Activated CD8-positive, alpha-beta memory T cell treated with anti-CD3 and anti-CD28 coated beads for 48 hours (primary cell): ENCODE measurements around the gene ETV7.
A peak's percentile ranks its signal among the peaks of the same experiment; 100 is the strongest.
"Not testable (repeated sequence)": the region's sequence is repeated elsewhere in the genome, so short reads cannot be mapped to it uniquely, and the experiment has no call there.

Experiments used
- DNase-seq, 3 experiments: peaks; one replicate each; pipeline ENCODE4 v3.0.0-alpha.2; 2020; ENCODE audit warnings: low read depth in 2 of 3, low spot score in 2 of 3

ETV7 gene

DNA sequence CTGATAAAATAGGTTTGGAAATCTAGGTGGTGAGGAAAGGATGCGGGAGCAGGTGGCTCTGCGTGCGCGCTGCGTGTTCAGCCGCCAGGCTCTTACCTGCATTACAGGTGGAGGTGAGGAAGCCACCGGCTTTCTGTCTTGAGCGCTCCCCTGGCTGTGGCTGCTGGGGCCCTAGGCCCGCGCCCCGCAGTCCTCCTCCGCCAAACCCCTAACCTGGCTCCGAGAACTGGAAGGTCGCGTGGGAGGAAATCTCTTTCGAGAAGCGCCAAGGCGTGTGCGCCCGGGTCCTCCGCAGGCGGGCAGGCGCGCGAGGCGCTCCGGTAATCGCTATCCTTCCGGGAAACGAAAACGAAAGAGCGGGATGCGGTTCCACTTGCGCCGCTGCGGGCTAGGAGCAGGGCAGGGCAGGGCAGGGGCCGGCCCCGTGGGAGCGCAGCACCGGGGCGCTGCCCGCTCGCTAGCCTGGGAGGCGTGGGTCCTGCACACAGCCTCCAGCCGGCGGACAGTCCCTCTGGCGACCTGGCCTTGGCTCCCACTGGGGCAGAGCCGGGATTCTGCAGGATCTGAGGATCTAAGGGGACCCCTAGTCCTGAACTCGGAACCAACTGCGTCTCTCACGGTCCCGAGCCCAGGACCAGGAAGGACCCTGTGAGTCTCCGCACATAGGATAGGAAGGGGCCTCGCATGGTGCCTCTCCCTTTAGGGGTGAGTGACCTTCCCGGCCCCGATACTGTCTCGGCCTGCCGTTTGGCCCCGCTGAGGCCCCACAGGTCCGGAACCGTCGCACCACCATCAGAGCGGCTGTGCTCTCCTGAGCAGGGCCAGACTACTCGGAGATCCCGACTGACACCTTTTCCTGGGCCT is at the start of gene ETV7:
ETV7 (minus strand) TSS at position 230 of the 864 bp plus-strand sequence; CDS start at position 102, 128 bp downstream.
- peak in 2 of 3 experiments; percentile 6 to 7 for DNase-seq

- no peak for DNase-seq
Measured at GRCh38 chr6:36436466-36436865, 49.0 kb upstream of the ETV7 start.

- no peak for DNase-seq
Measured at GRCh38 chr6:36432151-36432671, 44.7 kb upstream of the ETV7 start.

DNA sequence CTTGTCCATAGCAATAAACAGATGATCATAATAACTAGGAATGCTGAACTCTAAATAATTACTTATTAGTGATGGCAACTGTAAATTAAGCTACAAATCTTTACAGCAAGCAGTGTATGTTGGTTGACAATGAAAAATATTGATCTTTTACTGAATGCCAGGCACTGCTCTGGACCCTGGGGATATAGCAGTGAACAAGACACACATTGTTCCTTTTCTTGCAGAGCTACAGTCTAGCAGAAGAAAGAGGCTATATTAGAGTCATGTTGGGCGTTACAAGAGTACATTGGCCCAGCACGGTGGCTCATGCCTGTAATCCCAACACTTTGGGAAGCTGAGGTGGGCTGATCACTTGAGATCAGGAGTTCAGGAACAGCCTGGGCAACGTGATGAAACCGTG is 43.7 kb upstream of the ETV7 start:
- DNase-seq = no peak

- DNase-seq = no peak
Measured at GRCh38 chr6:36430351-36430750, 42.9 kb upstream of the ETV7 start.

DNA sequence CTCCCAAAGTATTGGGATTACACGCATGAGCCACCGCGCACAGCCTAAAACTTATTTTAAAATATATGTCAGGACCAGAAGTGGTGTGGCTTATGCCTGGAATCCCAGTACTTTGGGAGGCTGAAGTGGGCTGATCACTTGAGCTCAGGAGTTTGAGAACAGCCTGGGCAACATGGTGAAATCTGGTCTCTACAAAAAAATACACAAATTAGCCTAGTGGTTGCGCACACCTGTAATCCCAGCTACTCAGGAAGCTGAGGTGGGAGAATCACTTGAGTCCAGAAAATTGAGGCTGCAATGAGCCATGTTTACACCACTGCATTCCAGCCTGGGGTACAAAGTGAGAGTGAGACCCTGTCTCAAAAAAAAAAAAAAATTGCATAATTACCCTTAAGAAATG is 41.4 kb upstream of the ETV7 start:
- no peak for DNase-seq

- DNase-seq = no peak
Measured at GRCh38 chr6:36426622-36427021, 39.2 kb upstream of the ETV7 start.

GRCh38 chr6:36423101-36423824 is 35.8 kb upstream of the ETV7 start:
- peak; percentile 92 to 96 (median 96) for DNase-seq

- no peak for DNase-seq
Measured at GRCh38 chr6:36422714-36423100, 35.2 kb upstream of the ETV7 start.

DNA sequence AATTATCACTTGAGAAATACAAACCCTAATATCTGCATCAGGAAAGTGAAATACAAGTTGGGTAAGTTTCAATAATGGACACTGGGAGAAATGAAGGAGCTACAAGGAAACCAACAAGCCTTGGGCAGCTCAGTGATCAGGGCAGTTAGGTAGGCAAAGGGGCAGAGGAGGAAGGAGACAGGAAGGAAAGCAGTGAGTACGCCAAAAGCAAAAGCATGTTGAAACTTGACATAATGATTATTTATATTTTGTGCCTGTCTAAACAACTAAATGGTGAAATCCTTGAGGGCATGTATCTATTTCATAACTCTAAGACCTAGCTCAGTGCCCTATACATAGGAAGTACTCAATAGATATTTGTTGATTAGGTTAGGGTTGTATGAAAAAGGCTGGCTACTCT is 31.8 kb upstream of the ETV7 start:
- DNase-seq = no peak

- DNase-seq = no peak
Measured at GRCh38 chr6:36418558-36418957, 31.1 kb upstream of the ETV7 start.

GRCh38 chr6:36414481-36414880 is 27.0 kb upstream of the ETV7 start:
- DNase-seq = no peak

GRCh38 chr6:36413489-36414480 is 26.3 kb upstream of the ETV7 start:
- DNase-seq = no peak

- not testable (repeated sequence) for DNase-seq
Measured at GRCh38 chr6:36409718-36410117, 22.2 kb upstream of the ETV7 start.

GRCh38 chr6:36404164-36404563 is 16.7 kb upstream of the ETV7 start:
- DNase-seq = no peak

GRCh38 chr6:36402481-36402880 is 15.0 kb upstream of the ETV7 start:
- DNase-seq = no peak

DNA sequence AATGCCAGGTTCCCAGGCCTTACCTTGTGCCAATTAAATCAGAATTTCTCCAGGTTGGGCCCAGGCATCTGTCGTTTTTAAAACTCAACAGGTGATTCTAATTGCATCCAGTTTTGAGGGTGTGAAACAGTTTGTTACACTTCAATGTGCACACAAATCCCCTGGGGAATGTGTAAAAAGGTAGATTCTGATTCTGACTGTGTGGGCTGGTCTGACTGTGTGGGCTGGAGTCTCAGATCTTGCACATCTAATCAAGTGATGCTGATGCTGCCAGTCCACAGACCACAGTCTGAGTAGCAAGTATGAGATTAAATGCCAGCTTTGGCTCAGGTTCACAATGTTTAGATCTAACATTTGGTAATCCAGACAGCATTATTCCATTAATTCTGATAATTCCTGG is 12.5 kb upstream of the ETV7 start:
- no peak for DNase-seq

GRCh38 chr6:36392621-36393020 is 5.2 kb upstream of the ETV7 start:
- DNase-seq = no peak

DNA sequence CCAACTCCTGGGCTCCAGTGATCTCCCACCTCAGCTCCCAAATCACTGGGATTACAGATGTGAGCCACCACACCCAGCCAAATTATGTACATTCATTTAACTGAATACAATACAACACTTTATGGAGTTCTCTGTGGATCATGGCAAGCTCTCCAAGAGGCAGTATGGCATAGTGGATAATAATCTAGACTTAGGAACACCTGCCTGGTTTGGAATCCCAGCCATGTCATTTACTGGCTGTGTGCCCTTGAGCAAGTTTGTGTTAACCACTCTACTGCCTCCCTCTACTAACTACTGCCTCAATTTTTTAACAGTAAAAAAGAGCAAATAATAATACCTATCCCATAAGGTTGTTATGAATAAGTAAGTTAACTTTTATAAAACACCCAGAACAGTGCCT is 1.9 kb upstream of the ETV7 start:
- no peak for DNase-seq

- DNase-seq = peak in 1 of 3 experiments; percentile 2
Measured at GRCh38 chr6:36386495-36387439, 702 bp downstream of the ETV7 start.
